ENCODE data around the gene TSHZ3.

The TSHZ3 gene

GRCh38 chr19:31278555-31279435, 70.4 kb downstream of the TSHZ3 start:
- H3K36me3 ChIP-seq (ENCODE audit: control insufficient read depth in 1 of 2, insufficient read depth in 2 of 2, low read length in 2 of 2) = peaks cover 13 to 30% of the 10 kb centered on the region in 2 donors
- no peak overlapping the region for H3K4me3 ChIP-seq (ENCODE audit: low read depth in 1 of 2, low read length in 2 of 2)
- H3K4me1 ChIP-seq (ENCODE audit: control insufficient read depth in 1 of 2, insufficient read depth in 2 of 2, low read length in 2 of 2) = peaks cover 0 to 11% of the 10 kb centered on the region in 2 donors
- H3K9me3 ChIP-seq (ENCODE audit: control insufficient read depth in 1 of 2, low read length in 2 of 2) = no peaks in the 10 kb centered on the region
- no peaks in the 10 kb centered on the region for H3K27me3 ChIP-seq (ENCODE audit: low read depth, low read length)
- H3K27ac ChIP-seq (ENCODE audit: low read length) = no peak overlapping the region

- Histone ChIP-seq H3K4me3 (ENCODE audit: low read depth in 1 of 2, low read length in 2 of 2) (no peak overlapping the region), H3K4me1 (ENCODE audit: control insufficient read depth in 1 of 2, insufficient read depth in 2 of 2, low read length in 2 of 2) (peaks cover 0 to 11% of the 10 kb centered on the region in 2 donors), H3K36me3 (ENCODE audit: control insufficient read depth in 1 of 2, insufficient read depth in 2 of 2, low read length in 2 of 2) (peaks cover 13 to 30% of the 10 kb centered on the region in 2 donors), H3K27ac (ENCODE audit: low read length) (no peak overlapping the region), H3K27me3 (ENCODE audit: low read depth, low read length) (no peaks in the 10 kb centered on the region), H3K9me3 (ENCODE audit: control insufficient read depth in 1 of 2, low read length in 2 of 2) (no peaks in the 10 kb centered on the region)
Measured at GRCh38 chr19:31277516-31277915, 71.7 kb downstream of the TSHZ3 start.

- H3K4me3 ChIP-seq (ENCODE audit: low read depth in 1 of 2, low read length in 2 of 2) = no peak overlapping the region
- no peaks in the 10 kb centered on the region for H3K9me3 ChIP-seq (ENCODE audit: control insufficient read depth in 1 of 2, low read length in 2 of 2)
- H3K4me1 ChIP-seq (ENCODE audit: control insufficient read depth in 1 of 2, insufficient read depth in 2 of 2, low read length in 2 of 2) = peaks cover 0 to 8% of the 10 kb centered on the region in 2 donors
- H3K27ac ChIP-seq (ENCODE audit: low read length) = no peak overlapping the region
- H3K27me3 ChIP-seq (ENCODE audit: low read depth, low read length) = no peaks in the 10 kb centered on the region
- H3K36me3 ChIP-seq (ENCODE audit: control insufficient read depth in 1 of 2, insufficient read depth in 2 of 2, low read length in 2 of 2) = peaks cover 13 to 30% of the 10 kb centered on the region in 2 donors
Measured at GRCh38 chr19:31276831-31277230, 72.4 kb downstream of the TSHZ3 start.

- no peaks in the 10 kb centered on the region for H3K27me3 ChIP-seq (ENCODE audit: low read depth, low read length)
- H3K36me3 ChIP-seq (ENCODE audit: control insufficient read depth in 1 of 2, insufficient read depth in 2 of 2, low read length in 2 of 2) = peaks cover 13 to 30% of the 10 kb centered on the region in 2 donors
- H3K4me3 ChIP-seq (ENCODE audit: low read depth in 1 of 2, low read length in 2 of 2) = no peak overlapping the region
- H3K4me1 ChIP-seq (ENCODE audit: control insufficient read depth in 1 of 2, insufficient read depth in 2 of 2, low read length in 2 of 2) = no peaks in the 10 kb centered on the region
- H3K9me3 ChIP-seq (ENCODE audit: control insufficient read depth in 1 of 2, low read length in 2 of 2) = no peaks in the 10 kb centered on the region
- H3K27ac ChIP-seq (ENCODE audit: low read length) = no peak overlapping the region
Measured at GRCh38 chr19:31275068-31275334, 74.2 kb downstream of the TSHZ3 start.

- Histone ChIP-seq H3K27me3 (ENCODE audit: low read depth, low read length) (no peaks in the 10 kb centered on the region), H3K4me3 (ENCODE audit: low read depth in 1 of 2, low read length in 2 of 2) (no peak overlapping the region), H3K27ac (ENCODE audit: low read length) (no peak overlapping the region), H3K9me3 (ENCODE audit: control insufficient read depth in 1 of 2, low read length in 2 of 2) (no peaks in the 10 kb centered on the region), H3K4me1 (ENCODE audit: control insufficient read depth in 1 of 2, insufficient read depth in 2 of 2, low read length in 2 of 2) (no peaks in the 10 kb centered on the region), H3K36me3 (ENCODE audit: control insufficient read depth in 1 of 2, insufficient read depth in 2 of 2, low read length in 2 of 2) (peaks cover 13 to 29% of the 10 kb centered on the region in 2 donors)
Measured at GRCh38 chr19:31274251-31275067, 74.8 kb downstream of the TSHZ3 start.

- Histone ChIP-seq H3K4me3 (ENCODE audit: low read depth in 1 of 2, low read length in 2 of 2) (no peak overlapping the region), H3K4me1 (ENCODE audit: control insufficient read depth in 1 of 2, insufficient read depth in 2 of 2, low read length in 2 of 2) (no peaks in the 10 kb centered on the region), H3K27me3 (ENCODE audit: low read depth, low read length) (no peaks in the 10 kb centered on the region), H3K27ac (ENCODE audit: low read length) (no peak overlapping the region), H3K36me3 (ENCODE audit: control insufficient read depth in 1 of 2, insufficient read depth in 2 of 2, low read length in 2 of 2) (peaks cover 5 to 11% of the 10 kb centered on the region in 2 donors), H3K9me3 (ENCODE audit: control insufficient read depth in 1 of 2, low read length in 2 of 2) (no peaks in the 10 kb centered on the region)
Measured at GRCh38 chr19:31272583-31273106, 76.6 kb downstream of the TSHZ3 start.

- peaks cover 0 to 3% of the 10 kb centered on the region in 2 donors for H3K36me3 ChIP-seq (ENCODE audit: control insufficient read depth in 1 of 2, insufficient read depth in 2 of 2, low read length in 2 of 2)
- H3K4me3 ChIP-seq (ENCODE audit: low read depth in 1 of 2, low read length in 2 of 2) = no peak overlapping the region
- no peaks in the 10 kb centered on the region for H3K4me1 ChIP-seq (ENCODE audit: control insufficient read depth in 1 of 2, insufficient read depth in 2 of 2, low read length in 2 of 2)
- no peak overlapping the region for H3K27ac ChIP-seq (ENCODE audit: low read length)
- H3K27me3 ChIP-seq (ENCODE audit: low read depth, low read length) = no peaks in the 10 kb centered on the region
- H3K9me3 ChIP-seq (ENCODE audit: control insufficient read depth in 1 of 2, low read length in 2 of 2) = no peaks in the 10 kb centered on the region
Measured at GRCh38 chr19:31271306-31271911, 77.8 kb downstream of the TSHZ3 start.

GRCh38 chr19:31270897-31271296, 78.3 kb downstream of the TSHZ3 start:
- H3K27me3 ChIP-seq (ENCODE audit: low read depth, low read length) = no peaks in the 10 kb centered on the region
- H3K27ac ChIP-seq (ENCODE audit: low read length) = no peak overlapping the region
- H3K4me3 ChIP-seq (ENCODE audit: low read depth in 1 of 2, low read length in 2 of 2) = no peak overlapping the region

GRCh38 chr19:31269425-31270127, 79.7 kb downstream of the TSHZ3 start:
- Histone ChIP-seq H3K4me1 (ENCODE audit: control insufficient read depth in 1 of 2, insufficient read depth in 2 of 2, low read length in 2 of 2) (no peaks in the 10 kb centered on the region), H3K36me3 (ENCODE audit: control insufficient read depth in 1 of 2, insufficient read depth in 2 of 2, low read length in 2 of 2) (no peaks in the 10 kb centered on the region), H3K27me3 (ENCODE audit: low read depth, low read length) (no peaks in the 10 kb centered on the region), H3K4me3 (ENCODE audit: low read depth in 1 of 2, low read length in 2 of 2) (no peak overlapping the region), H3K9me3 (ENCODE audit: control insufficient read depth in 1 of 2, low read length in 2 of 2) (no peaks in the 10 kb centered on the region), H3K27ac (ENCODE audit: low read length) (no peak overlapping the region)

More at GRCh38 chr19:31270897-31271296, 78.3 kb downstream of the TSHZ3 start:
- Histone ChIP-seq H3K9me3 (ENCODE audit: control insufficient read depth in 1 of 2, low read length in 2 of 2) (no peaks in the 10 kb centered on the region), H3K4me1 (ENCODE audit: control insufficient read depth in 1 of 2, insufficient read depth in 2 of 2, low read length in 2 of 2) (no peaks in the 10 kb centered on the region), H3K36me3 (ENCODE audit: control insufficient read depth in 1 of 2, insufficient read depth in 2 of 2, low read length in 2 of 2) (no peaks in the 10 kb centered on the region)

GRCh38 chr19:31268751-31269383, 80.4 kb downstream of the TSHZ3 start:
- Histone ChIP-seq H3K36me3 (ENCODE audit: control insufficient read depth in 1 of 2, insufficient read depth in 2 of 2, low read length in 2 of 2) (no peaks in the 10 kb centered on the region), H3K9me3 (ENCODE audit: control insufficient read depth in 1 of 2, low read length in 2 of 2) (no peaks in the 10 kb centered on the region), H3K4me3 (ENCODE audit: low read depth in 1 of 2, low read length in 2 of 2) (no peak overlapping the region), H3K27ac (ENCODE audit: low read length) (no peak overlapping the region), H3K4me1 (ENCODE audit: control insufficient read depth in 1 of 2, insufficient read depth in 2 of 2, low read length in 2 of 2) (no peaks in the 10 kb centered on the region), H3K27me3 (ENCODE audit: low read depth, low read length) (no peaks in the 10 kb centered on the region)

Data from muscle layer of duodenum (tissue), 2 donors.